Activated naive CD8-positive, alpha-beta T cell (primary cell): ENCODE results near the gene CCNY.

Source experiments
- H3K27ac Mint-ChIP-seq: one replicate; pipeline ENCODE4 v1.8.0; 2021; ENCODE audit warnings: mixed read lengths
- H3K27me3 Mint-ChIP-seq: one replicate; pipeline ENCODE4 v1.8.0; 2021; ENCODE audit warnings: mixed read lengths
- H3K36me3 Mint-ChIP-seq: one replicate; pipeline ENCODE4 v1.8.0; 2021; ENCODE audit warnings: mixed read lengths
- H3K4me1 Mint-ChIP-seq: one replicate; pipeline ENCODE4 v1.8.0; 2021; ENCODE audit warnings: low read depth, mixed read lengths
- H3K4me3 Mint-ChIP-seq: one replicate; pipeline ENCODE4 v1.8.0; 2021; ENCODE audit warnings: mild to moderate bottlenecking, mixed read lengths
- H3K9me3 Mint-ChIP-seq: one replicate; pipeline ENCODE4 v1.8.0; 2021; ENCODE audit warnings: low read depth, mixed read lengths

CCNY gene

GRCh38 chr10:35486297-35486990 is 150.1 kb downstream of the CCNY start:
- peak overlapping the region; percentile 28 for H3K27ac Mint-ChIP-seq
- H3K4me3 Mint-ChIP-seq, result no peak overlapping the region
- no peaks in the 10 kb centered on the region for H3K27me3 Mint-ChIP-seq
- H3K36me3 Mint-ChIP-seq, result peaks cover 29% of the 10 kb centered on the region
- H3K4me1 Mint-ChIP-seq, result peaks cover 41% of the 10 kb centered on the region
- no peaks in the 10 kb centered on the region for H3K9me3 Mint-ChIP-seq

DNA sequence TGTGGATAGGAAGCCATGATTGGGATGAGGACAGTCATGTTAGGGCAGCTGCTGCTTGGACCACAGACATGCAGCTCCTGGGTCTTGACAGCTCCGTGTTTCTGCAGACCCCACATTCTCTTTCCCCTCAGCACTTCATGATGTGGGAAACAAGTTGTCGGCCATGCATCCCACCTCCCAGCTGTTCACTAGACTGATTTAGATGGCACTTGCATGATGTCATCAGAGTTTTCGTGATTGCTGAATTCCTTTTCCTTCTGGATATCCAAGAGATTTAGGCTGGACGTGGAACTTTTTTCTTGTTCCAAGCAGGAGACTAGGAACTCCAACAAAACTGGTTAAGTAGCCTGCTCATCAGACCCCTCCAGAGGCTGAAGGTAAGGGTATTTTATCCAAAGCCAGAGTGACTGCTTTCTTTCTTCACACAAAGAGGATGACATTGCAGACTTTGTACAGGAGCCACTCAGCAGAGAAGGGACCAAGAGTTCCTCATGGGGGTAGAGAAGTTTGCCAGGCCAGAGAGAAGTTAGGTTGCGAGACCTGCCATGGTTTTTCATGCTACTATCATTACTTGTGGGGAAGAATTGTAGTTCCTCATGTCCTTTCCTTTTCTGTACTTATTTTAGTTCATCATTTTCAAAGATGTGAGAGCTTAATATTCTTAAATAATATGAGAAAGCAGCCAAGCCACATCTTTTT is 151.2 kb downstream of the CCNY start:
- H3K36me3 Mint-ChIP-seq, result peaks cover 26% of the 10 kb centered on the region
- H3K4me1 Mint-ChIP-seq, result peaks cover 37% of the 10 kb centered on the region
- H3K9me3 Mint-ChIP-seq, result no peaks in the 10 kb centered on the region
- peak overlapping the region; percentile 28 for H3K27ac Mint-ChIP-seq
- no peaks in the 10 kb centered on the region for H3K27me3 Mint-ChIP-seq
- H3K4me3 Mint-ChIP-seq, result no peak overlapping the region

- H3K4me3 Mint-ChIP-seq, result no peak overlapping the region
- no peaks in the 10 kb centered on the region for H3K27me3 Mint-ChIP-seq
- H3K4me1 Mint-ChIP-seq, result peaks cover 37% of the 10 kb centered on the region
- no peak overlapping the region for H3K27ac Mint-ChIP-seq
- H3K36me3 Mint-ChIP-seq, result peaks cover 26% of the 10 kb centered on the region
- no peaks in the 10 kb centered on the region for H3K9me3 Mint-ChIP-seq
These were observed 151.9 kb downstream of the CCNY start for GRCh38 chr10:35488228-35488627.

- Mint-ChIP-seq H3K9me3 (no peaks in the 10 kb centered on the region), H3K4me3 (no peak overlapping the region), H3K4me1 (peaks cover 50% of the 10 kb centered on the region), H3K27ac (no peak overlapping the region), H3K36me3 (peaks cover 4% of the 10 kb centered on the region), H3K27me3 (no peaks in the 10 kb centered on the region)
These were observed 156.3 kb downstream of the CCNY start for GRCh38 chr10:35492386-35493195.

DNA sequence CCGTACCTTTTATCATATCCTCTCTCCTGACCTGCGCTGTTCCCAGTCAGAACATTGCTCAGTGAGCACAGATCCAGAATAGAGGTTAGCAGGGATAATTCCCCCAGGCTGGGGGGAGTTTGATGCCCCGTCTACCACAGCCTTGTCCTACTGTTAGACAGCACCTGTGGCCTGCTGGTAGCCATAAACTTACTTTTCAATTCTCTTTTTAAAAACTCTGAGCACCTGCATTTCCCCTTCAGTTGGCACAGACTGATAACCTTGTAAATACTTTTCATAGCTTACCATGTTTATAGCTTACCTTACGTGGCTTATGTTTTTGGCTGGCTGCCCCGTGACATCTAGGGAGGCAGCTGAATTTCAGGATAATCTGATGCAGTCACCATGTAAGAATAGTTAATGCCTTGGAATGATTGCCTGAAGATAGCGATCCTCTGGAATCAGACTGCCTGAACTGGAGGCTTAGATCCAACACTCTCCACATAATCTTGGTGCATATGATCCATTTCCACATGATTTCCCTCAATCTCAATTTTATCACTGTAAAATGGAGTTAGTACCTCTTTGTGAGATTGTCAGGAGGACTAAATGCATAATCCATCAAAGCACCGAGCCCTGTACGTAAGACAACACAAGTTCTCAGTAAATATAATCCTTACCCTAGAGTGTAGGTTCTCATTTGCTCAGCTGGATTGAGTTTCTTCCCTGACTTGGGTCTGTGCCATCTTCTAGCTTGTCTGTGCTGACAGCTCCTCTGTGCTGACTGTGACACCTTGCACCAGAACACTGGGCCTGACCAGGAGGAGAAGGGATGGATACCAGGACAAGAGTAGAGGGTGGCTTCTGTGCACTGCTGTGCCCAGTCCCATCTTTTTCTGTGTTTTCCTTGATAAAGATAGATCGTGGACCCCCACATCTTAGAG is 157.1 kb downstream of the CCNY start:
- Mint-ChIP-seq H3K9me3 (no peaks in the 10 kb centered on the region), H3K4me3 (no peak overlapping the region), H3K27ac (no peak overlapping the region), H3K4me1 (peaks cover 57% of the 10 kb centered on the region), H3K27me3 (no peaks in the 10 kb centered on the region), H3K36me3 (peaks cover 4% of the 10 kb centered on the region)

DNA sequence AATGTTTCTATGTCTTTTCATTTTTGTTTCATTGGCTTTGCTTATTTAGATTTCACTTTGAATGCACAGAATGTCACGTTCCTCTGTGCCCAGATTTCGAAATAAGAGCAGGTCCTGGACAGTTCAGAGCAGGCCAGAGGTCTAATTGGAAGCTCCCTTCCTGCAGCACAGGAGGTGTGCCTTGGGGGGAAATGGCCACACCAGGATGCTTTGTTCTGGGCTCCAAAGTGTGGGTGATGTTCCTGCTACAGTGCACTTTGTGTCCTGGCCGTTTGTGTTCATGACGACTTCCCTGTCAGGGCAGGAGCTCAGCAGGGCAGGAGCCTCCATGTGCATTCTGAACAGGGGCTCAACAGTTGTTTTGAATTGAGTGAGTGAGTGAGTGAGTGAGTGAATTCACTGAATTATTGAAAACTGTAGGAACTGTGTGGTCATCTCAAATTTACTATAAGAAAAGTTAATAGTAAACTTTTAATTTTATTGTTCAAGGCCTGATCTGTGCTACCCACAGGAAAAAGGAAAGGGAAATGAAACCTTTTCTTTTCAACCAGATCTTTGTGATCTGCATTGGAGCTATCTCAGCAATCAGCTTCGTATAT is 159.3 kb downstream of the CCNY start:
- H3K27me3 Mint-ChIP-seq, result no peaks in the 10 kb centered on the region
- no peak overlapping the region for H3K27ac Mint-ChIP-seq
- H3K9me3 Mint-ChIP-seq, result no peaks in the 10 kb centered on the region
- peaks cover 63% of the 10 kb centered on the region for H3K4me1 Mint-ChIP-seq
- no peak overlapping the region for H3K4me3 Mint-ChIP-seq
- H3K36me3 Mint-ChIP-seq, result peaks cover 4% of the 10 kb centered on the region

DNA sequence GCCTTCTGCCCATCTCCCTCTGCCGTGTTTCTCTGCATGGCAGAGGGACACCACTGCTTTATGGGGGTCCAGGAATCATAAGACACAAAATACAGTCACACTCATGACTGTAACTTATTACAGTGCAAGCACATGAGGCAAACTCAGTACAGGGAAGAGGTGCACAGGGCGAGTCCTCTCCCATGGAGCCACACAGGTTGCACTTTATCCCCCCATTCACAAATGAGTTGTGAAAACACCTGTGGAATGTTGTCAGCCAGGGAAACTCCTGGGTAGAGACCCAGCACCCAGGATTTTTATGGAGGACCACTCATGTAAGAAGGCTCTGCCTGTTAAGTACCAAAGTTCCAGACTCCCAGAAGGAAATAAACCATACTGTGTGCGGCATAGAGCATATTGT is 161.6 kb downstream of the CCNY start:
- Mint-ChIP-seq H3K4me1 (peaks cover 54% of the 10 kb centered on the region), H3K36me3 (peaks cover 4% of the 10 kb centered on the region), H3K9me3 (no peaks in the 10 kb centered on the region), H3K27me3 (no peaks in the 10 kb centered on the region), H3K4me3 (no peak overlapping the region), H3K27ac (no peak overlapping the region)

DNA sequence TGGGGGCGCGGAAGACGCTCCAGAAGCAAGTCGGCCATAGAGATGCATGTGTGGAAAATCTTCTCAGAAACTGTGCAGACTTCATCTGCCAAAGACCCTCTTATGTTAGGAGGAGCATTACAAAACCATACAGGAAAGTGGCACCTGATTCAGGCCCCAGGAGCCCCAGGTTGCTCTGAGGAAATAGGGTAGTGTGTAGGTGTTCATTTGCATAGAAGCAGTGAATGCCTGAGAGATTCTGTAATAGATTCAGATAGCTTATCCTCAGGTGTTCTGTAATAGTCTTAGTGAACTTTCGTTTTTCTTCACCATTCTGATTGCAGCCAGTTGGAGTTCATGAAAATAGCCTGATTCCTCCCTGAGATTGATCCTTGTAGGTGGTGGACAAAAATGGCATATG is 162.4 kb downstream of the CCNY start:
- Mint-ChIP-seq H3K27ac (no peak overlapping the region), H3K4me3 (no peak overlapping the region), H3K27me3 (no peaks in the 10 kb centered on the region), H3K36me3 (peaks cover 4% of the 10 kb centered on the region), H3K9me3 (no peaks in the 10 kb centered on the region), H3K4me1 (peaks cover 53% of the 10 kb centered on the region)

DNA sequence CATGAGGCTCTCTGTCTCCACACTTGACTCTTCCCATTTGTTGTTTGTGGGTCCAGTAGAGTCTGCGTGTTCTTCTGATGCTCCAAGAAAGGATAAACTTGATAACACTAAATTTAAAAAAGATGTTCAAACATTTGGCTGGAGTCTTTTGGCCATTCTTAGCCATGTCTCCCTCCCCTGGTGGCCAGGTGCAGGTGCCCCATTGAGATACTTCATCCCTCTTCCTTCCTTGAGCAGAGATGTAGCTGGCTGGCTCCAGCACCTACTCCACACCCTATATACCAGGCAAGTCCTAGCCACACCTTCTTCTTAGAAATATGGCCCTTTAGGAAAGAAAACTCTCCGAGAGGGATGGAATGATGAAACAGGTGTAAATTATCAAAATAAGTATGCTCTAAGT is 165.6 kb downstream of the CCNY start:
- Mint-ChIP-seq H3K27me3 (no peaks in the 10 kb centered on the region), H3K4me1 (peaks cover 42% of the 10 kb centered on the region), H3K27ac (no peak overlapping the region), H3K9me3 (no peaks in the 10 kb centered on the region), H3K4me3 (no peak overlapping the region), H3K36me3 (peaks cover 4% of the 10 kb centered on the region)

GRCh38 chr10:35502692-35503091 is 166.4 kb downstream of the CCNY start:
- Mint-ChIP-seq H3K27ac (no peak overlapping the region), H3K4me3 (no peak overlapping the region), H3K36me3 (peaks cover 4% of the 10 kb centered on the region), H3K4me1 (peaks cover 41% of the 10 kb centered on the region), H3K9me3 (no peaks in the 10 kb centered on the region), H3K27me3 (no peaks in the 10 kb centered on the region)

- peaks cover 4% of the 10 kb centered on the region for H3K36me3 Mint-ChIP-seq
- H3K4me1 Mint-ChIP-seq, result peaks cover 42% of the 10 kb centered on the region
- H3K27ac Mint-ChIP-seq, result no peak overlapping the region
- no peaks in the 10 kb centered on the region for H3K9me3 Mint-ChIP-seq
- no peaks in the 10 kb centered on the region for H3K27me3 Mint-ChIP-seq
- H3K4me3 Mint-ChIP-seq, result no peak overlapping the region
These were observed 167.3 kb downstream of the CCNY start for GRCh38 chr10:35503578-35503977.

DNA sequence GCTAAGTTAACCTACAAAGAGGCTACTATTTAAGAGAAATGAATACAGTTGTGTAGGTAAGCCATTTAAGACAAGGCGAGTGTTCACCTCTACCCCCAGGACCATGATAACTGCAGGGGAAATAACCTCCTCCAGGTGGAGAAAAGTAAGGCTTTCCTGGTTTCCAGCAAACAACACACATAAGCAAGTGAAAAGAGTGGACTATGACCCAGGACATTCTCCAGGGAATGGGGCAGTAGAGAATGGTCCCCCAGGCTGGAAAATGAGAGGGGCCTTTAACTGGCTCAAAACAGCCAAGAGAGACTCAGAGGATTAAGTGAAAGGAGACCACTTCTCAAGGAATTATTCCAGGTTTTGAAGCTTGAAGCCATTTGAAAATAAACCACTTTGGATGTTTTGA is 167.8 kb downstream of the CCNY start:
- Mint-ChIP-seq H3K9me3 (no peaks in the 10 kb centered on the region), H3K4me3 (no peak overlapping the region), H3K4me1 (peaks cover 37% of the 10 kb centered on the region), H3K27me3 (no peaks in the 10 kb centered on the region), H3K36me3 (peaks cover 2% of the 10 kb centered on the region), H3K27ac (no peak overlapping the region)

DNA sequence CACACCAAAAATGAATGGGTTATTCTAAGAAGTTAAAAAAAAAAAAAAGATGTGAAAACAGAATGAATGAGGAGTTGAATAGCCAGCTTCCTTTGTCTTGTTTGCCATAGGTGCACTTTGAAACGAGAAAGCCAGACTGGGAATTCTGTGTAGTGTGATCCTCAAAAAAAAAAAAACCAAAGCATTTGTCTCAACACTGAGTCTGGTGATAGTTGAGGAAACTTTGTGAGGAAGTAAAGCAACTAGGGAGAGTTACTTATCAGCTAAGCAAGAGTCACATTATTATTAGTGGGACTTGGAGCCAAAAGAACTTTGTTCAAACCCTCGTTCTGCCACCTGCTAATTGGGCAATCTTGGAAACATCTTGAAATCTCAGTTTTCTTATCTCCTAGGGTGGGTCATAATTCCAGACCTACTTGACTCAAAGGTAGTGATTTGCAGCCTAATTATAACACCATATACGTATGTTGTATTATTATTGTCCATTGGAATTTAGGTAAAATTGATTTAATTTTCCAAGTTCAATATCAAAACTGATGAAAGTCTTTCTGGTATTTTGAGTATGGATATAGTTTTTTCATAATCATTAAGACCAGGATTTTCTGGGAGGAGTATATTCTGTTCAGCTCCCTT is 169.0 kb downstream of the CCNY start:
- H3K27ac Mint-ChIP-seq, result no peak overlapping the region
- H3K4me1 Mint-ChIP-seq, result peaks cover 33% of the 10 kb centered on the region
- no peak overlapping the region for H3K4me3 Mint-ChIP-seq

DNA sequence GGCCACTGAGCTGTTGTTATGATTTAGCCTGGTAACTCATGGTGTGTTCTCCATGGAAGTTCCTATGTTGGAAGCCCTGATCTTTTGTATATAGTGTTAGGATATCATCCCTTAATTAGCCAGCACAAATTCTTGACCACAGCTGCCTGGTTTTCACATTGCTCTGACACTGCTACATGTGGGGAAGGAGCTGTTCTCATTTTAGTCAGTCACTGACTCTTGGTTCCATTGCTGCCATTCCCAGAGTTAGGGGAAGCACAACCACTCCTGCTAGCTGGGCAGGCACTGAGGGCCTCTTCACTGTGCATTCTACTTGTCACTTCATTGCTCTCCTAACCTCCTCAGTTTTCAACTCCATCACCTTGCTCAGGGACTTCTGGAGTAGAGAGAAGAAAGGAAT is 170.4 kb downstream of the CCNY start:
- H3K4me3 Mint-ChIP-seq, result no peak overlapping the region
- H3K4me1 Mint-ChIP-seq, result peaks cover 40% of the 10 kb centered on the region
- peaks cover 8% of the 10 kb centered on the region for H3K36me3 Mint-ChIP-seq
- H3K27me3 Mint-ChIP-seq, result no peaks in the 10 kb centered on the region
- no peak overlapping the region for H3K27ac Mint-ChIP-seq
- no peaks in the 10 kb centered on the region for H3K9me3 Mint-ChIP-seq

More for the DNA sequence above, 169.0 kb downstream of the CCNY start:
- Mint-ChIP-seq H3K36me3 (peaks cover 2% of the 10 kb centered on the region), H3K9me3 (no peaks in the 10 kb centered on the region), H3K27me3 (no peaks in the 10 kb centered on the region)
